CD4-positive, alpha-beta T cell treated with Interleukin-12 subunit alpha and Interleukin-12 subunit beta, for 1 hour (primary cell): ENCODE measurements around the gene TRMT61A.
A peak's percentile ranks its signal among the peaks of the same experiment; 100 is the strongest.
"Not testable (repeated sequence)": the region's sequence is repeated elsewhere in the genome, so short reads cannot be mapped to it uniquely, and the experiment has no call there.

Experiments
- DNase-seq: peaks from one replicate; pipeline ENCODE4 v3.0.0-alpha.2; 2020

Gene TRMT61A

GRCh38 chr14:103509864-103510723, 18.9 kb upstream of the TRMT61A start:
- no peak for DNase-seq

GRCh38 chr14:103510724-103511693, 18.0 kb upstream of the TRMT61A start:
- no peak for DNase-seq

- DNase-seq: not testable (repeated sequence)
Observed at GRCh38 chr14:103512180-103512579, 16.8 kb upstream of the TRMT61A start.

GRCh38 chr14:103512701-103513611, 16.0 kb upstream of the TRMT61A start:
- DNase-seq: no peak

DNA sequence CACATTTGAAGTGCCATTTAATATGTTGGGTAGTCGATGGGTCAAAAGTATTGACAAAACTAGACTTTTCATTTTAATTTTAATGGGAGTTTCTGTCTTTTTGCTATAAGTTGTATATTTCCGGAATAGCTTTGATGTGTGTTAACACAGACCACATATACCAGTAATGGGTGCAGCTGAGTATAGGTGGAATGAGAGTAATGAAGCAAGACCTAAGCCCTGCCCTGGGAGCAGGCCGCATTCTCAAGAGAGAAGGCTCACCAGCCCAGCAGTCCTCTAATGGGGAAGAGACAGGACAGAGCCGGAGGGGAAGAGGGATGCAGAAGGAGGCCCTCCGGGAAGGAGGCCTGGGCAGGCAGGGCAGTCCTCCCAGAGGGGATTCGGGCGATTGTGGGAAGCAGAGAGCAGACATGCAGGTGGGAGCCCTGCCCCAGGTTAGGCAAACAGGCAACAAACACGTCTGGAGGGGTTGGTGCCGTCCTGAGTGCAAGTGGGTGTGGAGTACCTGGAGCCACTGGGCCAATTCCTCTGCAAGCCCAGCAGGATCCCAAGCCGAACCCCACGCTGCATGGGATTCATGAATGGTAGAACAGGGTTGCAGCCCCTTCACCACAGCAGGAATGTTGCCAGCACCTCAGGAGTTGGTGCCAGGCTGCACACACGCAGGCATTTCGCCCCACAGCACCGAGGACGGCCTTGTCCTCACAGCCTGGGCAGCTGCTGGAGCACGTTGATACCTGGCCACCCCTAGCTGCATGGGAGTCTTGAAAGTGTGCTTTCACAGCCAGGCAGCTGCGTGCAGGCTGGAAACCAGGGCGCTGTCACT, 14.2 kb upstream of the TRMT61A start:
- DNase-seq: no peak

GRCh38 chr14:103516426-103517173, 12.4 kb upstream of the TRMT61A start:
- no peak for DNase-seq

DNA sequence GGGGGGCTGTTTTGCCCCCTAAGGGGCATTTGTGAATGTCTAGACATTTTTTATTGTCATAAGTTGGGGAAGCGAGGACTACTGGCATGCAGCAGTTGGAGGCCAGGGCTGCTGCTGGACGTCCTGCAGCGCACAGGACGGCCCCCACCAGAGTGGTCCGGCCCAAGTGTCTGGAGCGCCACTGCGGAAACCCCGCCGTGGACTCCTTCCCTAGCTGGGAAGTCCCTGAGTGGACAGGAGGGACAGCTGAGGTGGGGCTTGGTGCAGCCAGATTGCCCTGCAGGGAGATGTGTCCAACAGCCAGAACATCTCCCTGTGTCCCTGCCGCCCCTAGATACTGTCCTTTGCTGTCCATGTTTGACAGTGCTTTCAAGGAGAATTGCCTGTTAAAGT, 11.8 kb upstream of the TRMT61A start:
- no peak for DNase-seq

GRCh38 chr14:103517721-103518421, 11.1 kb upstream of the TRMT61A start:
- DNase-seq: no peak

- peak; percentile 64 for DNase-seq
Observed at GRCh38 chr14:103518422-103519042, 10.5 kb upstream of the TRMT61A start.

GRCh38 chr14:103519043-103519836, 9.8 kb upstream of the TRMT61A start:
- DNase-seq: no peak

- no peak for DNase-seq
Observed at GRCh38 chr14:103519837-103520212, 9.2 kb upstream of the TRMT61A start.

GRCh38 chr14:103520269-103520656, 8.7 kb upstream of the TRMT61A start:
- DNase-seq: no peak

GRCh38 chr14:103520657-103521437, 8.1 kb upstream of the TRMT61A start:
- DNase-seq: peak; percentile 82

- DNase-seq: peak; percentile 24
Observed at GRCh38 chr14:103521438-103521950, 7.5 kb upstream of the TRMT61A start.

DNA sequence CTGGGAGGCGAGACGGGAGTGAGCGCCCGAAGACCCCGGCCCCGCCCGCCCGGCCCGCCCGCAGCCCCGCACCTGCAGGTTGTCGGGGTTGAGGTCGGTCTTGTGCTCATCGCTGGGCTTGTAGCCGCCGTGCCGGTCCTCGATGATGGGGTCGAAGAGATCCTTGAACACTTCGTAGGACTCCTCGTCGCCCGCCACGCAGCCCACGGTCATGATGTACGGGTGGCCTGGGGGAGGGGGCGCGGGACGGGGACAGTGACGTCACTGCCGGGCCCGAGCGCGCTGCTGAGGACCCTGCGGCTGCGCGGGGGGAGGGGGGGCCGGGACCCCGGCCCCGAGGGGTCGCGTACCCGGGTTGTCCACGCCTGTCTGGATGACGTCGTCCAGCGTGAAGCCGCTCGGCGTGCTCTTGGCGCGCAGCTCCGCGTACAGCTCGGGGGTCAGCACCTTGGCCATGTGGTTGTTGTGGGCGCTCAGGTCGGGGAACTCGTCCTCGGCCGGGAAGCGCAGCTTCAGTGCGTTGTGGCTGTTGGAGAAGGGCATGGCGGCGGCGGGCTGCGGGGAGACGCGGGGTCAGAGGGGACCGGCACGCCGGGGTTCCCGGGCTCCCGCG, 6.9 kb upstream of the TRMT61A start:
- DNase-seq: peak; percentile 19

DNA sequence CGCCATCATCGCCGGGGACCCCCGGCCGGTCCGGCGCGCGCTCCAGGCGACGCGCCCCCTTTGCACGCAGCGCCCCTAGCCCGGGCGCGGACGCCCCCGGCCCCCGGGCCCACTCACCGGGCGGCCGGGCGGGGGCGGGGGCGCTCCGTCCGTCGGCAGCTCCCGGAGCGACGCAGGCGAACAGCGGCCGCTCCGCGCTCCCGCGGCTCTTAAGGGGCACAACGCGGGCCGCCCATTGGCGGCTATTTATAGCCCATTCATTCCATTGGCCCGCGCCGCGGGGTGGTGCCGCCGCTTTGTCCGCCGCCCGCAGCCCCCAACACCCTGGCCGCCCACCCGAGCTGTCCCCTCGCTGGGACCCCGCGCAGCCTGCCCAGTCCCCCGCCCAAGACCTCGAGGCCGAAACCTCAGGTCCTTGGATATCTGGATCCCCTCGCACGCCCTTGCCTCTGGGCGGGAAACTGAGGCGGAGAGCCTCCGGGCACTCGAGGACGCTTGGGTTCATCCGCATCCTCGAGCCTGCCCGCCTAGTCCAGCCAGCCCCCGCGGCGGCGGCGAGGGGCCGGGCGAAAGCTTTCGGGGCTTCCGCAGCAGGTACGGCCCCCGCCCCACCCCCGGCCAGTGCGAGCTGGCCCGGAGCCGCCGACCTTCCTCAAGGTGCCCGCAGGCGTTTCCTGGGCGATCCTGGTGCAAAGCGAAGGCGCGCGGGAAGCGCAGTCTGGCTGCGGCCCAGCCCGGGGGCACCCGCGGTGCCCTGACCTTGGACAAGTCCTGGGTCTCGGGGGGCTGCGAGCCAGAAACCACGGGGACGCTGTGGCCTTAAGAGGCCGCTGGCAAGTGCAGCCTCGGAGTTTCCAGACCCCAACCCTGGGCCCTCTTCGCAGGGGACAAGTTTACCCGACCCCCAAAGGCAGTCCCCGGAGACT, 6.1 kb upstream of the TRMT61A start, which contains the start of gene CKB:
CKB (minus strand) TSS at position 182 of the 926 bp plus-strand sequence. CDS start 337 bp downstream, outside the sequence.
- peak; percentile 40 for DNase-seq
